Measurements from ENCODE around the gene LNX1. TPM values are rescaled to one million over a fixed set of nuclear protein-coding genes. Genes with fewer than 3 reads are reported as not detected.

The LNX1 gene
- total RNA-seq, 1 donor from 2014 or later: 0.34 TPM

GRCh38 chr4:53490161-53490956, 100.9 kb downstream of the LNX1 start:
- no peak overlapping the region for H3K4me3 Mint-ChIP-seq
- Histone ChIP-seq H3K36me3 (no peaks in the 10 kb centered on the region), H3K27me3 (no peaks in the 10 kb centered on the region), H3F3A (ENCODE audit: low read depth) (no peaks in the 10 kb centered on the region), H3K4me2 (no peak overlapping the region), H4K20me1 (ENCODE audit: low read depth) (no peaks in the 10 kb centered on the region), H3K4me1 (no peaks in the 10 kb centered on the region), H3K9me3 (ENCODE audit: low read depth) (no peaks in the 10 kb centered on the region), H3K4me3 (no peak overlapping the region), H3K79me2 (ENCODE audit: low read depth) (no peaks in the 10 kb centered on the region), H3K27ac (no peak overlapping the region), H2AFZ (replicated peaks) (no peak overlapping the region), H3K9ac (no peak overlapping the region)
- H3K36me3 Mint-ChIP-seq: no peaks in the 10 kb centered on the region
- no peaks in the 10 kb centered on the region for H3K9me3 Mint-ChIP-seq
- TF ChIP-seq EZH2phosphoT487 (IDR thresholded peaks at IDR 0.05): no peak
- TF ChIP-seq, protein P1, sequence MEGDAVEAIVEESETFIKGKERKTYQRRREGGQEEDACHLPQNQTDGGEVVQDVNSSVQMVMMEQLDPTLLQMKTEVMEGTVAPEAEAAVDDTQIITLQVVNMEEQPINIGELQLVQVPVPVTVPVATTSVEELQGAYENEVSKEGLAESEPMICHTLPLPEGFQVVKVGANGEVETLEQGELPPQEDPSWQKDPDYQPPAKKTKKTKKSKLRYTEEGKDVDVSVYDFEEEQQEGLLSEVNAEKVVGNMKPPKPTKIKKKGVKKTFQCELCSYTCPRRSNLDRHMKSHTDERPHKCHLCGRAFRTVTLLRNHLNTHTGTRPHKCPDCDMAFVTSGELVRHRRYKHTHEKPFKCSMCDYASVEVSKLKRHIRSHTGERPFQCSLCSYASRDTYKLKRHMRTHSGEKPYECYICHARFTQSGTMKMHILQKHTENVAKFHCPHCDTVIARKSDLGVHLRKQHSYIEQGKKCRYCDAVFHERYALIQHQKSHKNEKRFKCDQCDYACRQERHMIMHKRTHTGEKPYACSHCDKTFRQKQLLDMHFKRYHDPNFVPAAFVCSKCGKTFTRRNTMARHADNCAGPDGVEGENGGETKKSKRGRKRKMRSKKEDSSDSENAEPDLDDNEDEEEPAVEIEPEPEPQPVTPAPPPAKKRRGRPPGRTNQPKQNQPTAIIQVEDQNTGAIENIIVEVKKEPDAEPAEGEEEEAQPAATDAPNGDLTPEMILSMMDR (IDR thresholded peaks at IDR 0.05): no peak
- no peak for TF ChIP-seq EZH2 (IDR thresholded peaks at IDR 0.05)
- H3K27ac Mint-ChIP-seq: no peak overlapping the region
- no peaks in the 10 kb centered on the region for H3K4me1 Mint-ChIP-seq
- no peak for DNase-seq (ENCODE audit: low spot score)
- peaks cover 2% of the 10 kb centered on the region for H3K27me3 Mint-ChIP-seq (ENCODE audit: insufficient read depth, low read depth)

DNA sequence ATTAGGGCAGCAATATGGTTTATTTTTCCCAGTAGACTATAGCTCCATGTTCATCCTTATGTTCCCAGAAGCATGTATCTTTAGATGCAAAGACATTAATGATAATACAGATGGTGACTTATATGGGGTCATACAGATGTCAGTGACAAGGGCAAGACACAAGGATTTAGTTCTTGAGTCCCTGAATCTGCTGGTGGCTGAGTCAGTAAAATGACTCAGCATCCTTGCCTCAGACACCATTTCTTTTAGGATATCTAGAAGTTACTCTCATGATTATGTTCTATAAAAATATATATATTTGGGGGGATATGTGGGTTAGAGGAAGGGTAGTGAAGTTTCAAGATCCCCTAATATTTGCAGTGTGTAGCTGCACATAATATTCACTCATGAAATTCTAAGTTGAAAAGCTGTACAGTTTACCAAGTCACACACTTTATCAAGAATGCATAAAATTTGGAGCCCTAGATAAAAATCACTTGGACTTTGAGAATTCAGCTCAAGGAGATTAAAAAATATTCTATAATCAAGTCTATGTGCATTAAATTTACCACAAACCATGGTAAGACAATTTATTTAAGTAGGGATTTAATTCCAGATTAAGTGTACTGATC, 101.9 kb downstream of the LNX1 start:
- Histone ChIP-seq H3K36me3 (no peaks in the 10 kb centered on the region), H4K20me1 (ENCODE audit: low read depth) (no peaks in the 10 kb centered on the region), H3K27ac (no peak overlapping the region), H3K4me1 (no peaks in the 10 kb centered on the region), H2AFZ (replicated peaks) (no peak overlapping the region), H3K4me2 (no peak overlapping the region), H3K9ac (no peak overlapping the region), H3K27me3 (no peaks in the 10 kb centered on the region), H3K9me3 (ENCODE audit: low read depth) (no peaks in the 10 kb centered on the region), H3K79me2 (ENCODE audit: low read depth) (no peaks in the 10 kb centered on the region), H3F3A (ENCODE audit: low read depth) (no peaks in the 10 kb centered on the region), H3K4me3 (no peak overlapping the region)
- TF ChIP-seq EZH2 (IDR thresholded peaks at IDR 0.05) (no peak), EZH2phosphoT487 (IDR thresholded peaks at IDR 0.05) (no peak)
- TF ChIP-seq, protein P1 (IDR thresholded peaks at IDR 0.05): no peak
- no peaks in the 10 kb centered on the region for H3K36me3 Mint-ChIP-seq
- H3K9me3 Mint-ChIP-seq: no peaks in the 10 kb centered on the region
- no peak overlapping the region for H3K4me3 Mint-ChIP-seq
- H3K27me3 Mint-ChIP-seq (ENCODE audit: insufficient read depth, low read depth): peaks cover 2% of the 10 kb centered on the region
- H3K4me1 Mint-ChIP-seq: no peaks in the 10 kb centered on the region
- H3K27ac Mint-ChIP-seq: no peak overlapping the region
- no peak for DNase-seq (ENCODE audit: low spot score)

GRCh38 chr4:53487766-53488165, 103.5 kb downstream of the LNX1 start:
- Histone ChIP-seq H4K20me1 (ENCODE audit: low read depth) (no peaks in the 10 kb centered on the region), H3K27me3 (no peaks in the 10 kb centered on the region), H3K4me2 (no peak overlapping the region), H3K36me3 (no peaks in the 10 kb centered on the region), H3K4me3 (no peak overlapping the region), H3K9ac (no peak overlapping the region), H3K4me1 (no peaks in the 10 kb centered on the region), H3K79me2 (ENCODE audit: low read depth) (no peaks in the 10 kb centered on the region), H3K9me3 (ENCODE audit: low read depth) (no peaks in the 10 kb centered on the region), H3K27ac (no peak overlapping the region), H3F3A (ENCODE audit: low read depth) (no peaks in the 10 kb centered on the region), H2AFZ (replicated peaks) (no peak overlapping the region)
- H3K36me3 Mint-ChIP-seq: no peaks in the 10 kb centered on the region
- no peak overlapping the region for H3K4me3 Mint-ChIP-seq
- DNase-seq (ENCODE audit: low spot score): no peak
- H3K9me3 Mint-ChIP-seq: no peaks in the 10 kb centered on the region
- no peaks in the 10 kb centered on the region for H3K4me1 Mint-ChIP-seq
- H3K27me3 Mint-ChIP-seq (ENCODE audit: insufficient read depth, low read depth): peaks cover 2% of the 10 kb centered on the region
- no peak overlapping the region for H3K27ac Mint-ChIP-seq
- TF ChIP-seq EZH2phosphoT487 (IDR thresholded peaks at IDR 0.05) (no peak), EZH2 (IDR thresholded peaks at IDR 0.05) (no peak)
- TF ChIP-seq, protein P1 (IDR thresholded peaks at IDR 0.05): no peak

Data from neural progenitor cell (in vitro differentiated cells).